ENCODE measurements around the gene CSNK1A1L.
"Not testable (repeated sequence)": the region's sequence is repeated elsewhere in the genome, so short reads cannot be mapped to it uniquely, and the experiment has no call there.

Gene CSNK1A1L

DNA sequence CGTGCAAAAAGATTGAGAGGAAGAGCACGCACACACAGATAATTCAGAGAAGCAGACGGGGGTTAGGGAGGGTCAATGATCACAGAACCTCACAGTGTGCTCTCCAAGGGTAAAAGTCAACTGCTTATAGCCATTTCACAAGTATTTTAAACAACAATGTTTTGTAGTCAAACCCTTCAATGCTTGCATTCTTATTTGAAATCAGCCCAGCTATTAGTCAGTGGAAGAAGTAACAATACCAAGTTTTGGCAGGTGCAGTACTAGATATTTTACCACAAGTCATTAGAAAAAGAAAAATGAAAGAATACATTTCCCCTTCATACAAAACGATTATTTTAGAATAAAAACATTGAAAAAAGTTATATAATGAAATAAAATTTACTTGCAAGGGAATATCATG lies 2.6 kb downstream of the CSNK1A1L start:
- no peak for DNase-seq

- no peak for DNase-seq
Observed at GRCh38 chr13:37101201-37101600, 4.3 kb downstream of the CSNK1A1L start.

DNA sequence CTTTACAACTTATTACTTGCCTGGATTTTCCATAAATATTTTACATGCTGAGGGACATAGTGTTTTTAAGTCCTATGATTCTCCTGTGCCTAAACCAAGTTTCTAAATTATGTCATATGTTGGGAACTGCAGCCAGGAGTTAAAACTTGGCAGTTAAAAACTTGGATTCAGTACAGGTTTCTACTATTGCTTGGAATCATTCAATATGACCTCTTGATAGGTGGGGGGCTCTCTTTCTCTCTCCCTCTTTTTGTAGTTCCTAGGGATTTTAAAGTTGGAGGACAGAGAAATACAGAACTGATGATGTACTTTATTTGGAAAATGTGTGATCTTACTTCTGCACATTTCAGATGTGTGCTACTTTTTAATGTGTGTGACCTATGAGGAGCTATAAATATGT lies 4.7 kb downstream of the CSNK1A1L start:
- DNase-seq = no peak

GRCh38 chr13:37097076-37097475 lies 8.4 kb downstream of the CSNK1A1L start:
- DNase-seq = no peak

GRCh38 chr13:37094840-37095239 lies 10.6 kb downstream of the CSNK1A1L start:
- DNase-seq = no peak

- DNase-seq = no peak
Observed at GRCh38 chr13:37094099-37094498, 11.4 kb downstream of the CSNK1A1L start.

- no peak for DNase-seq
Observed at GRCh38 chr13:37091835-37092234, 13.6 kb downstream of the CSNK1A1L start.

GRCh38 chr13:37090912-37091311 lies 14.6 kb downstream of the CSNK1A1L start:
- no peak for DNase-seq

GRCh38 chr13:37089495-37089894 lies 16.0 kb downstream of the CSNK1A1L start:
- DNase-seq = no peak

GRCh38 chr13:37087486-37087885 lies 18.0 kb downstream of the CSNK1A1L start:
- DNase-seq = no peak

- DNase-seq = no peak
Observed at GRCh38 chr13:37085606-37086005, 19.9 kb downstream of the CSNK1A1L start.

DNA sequence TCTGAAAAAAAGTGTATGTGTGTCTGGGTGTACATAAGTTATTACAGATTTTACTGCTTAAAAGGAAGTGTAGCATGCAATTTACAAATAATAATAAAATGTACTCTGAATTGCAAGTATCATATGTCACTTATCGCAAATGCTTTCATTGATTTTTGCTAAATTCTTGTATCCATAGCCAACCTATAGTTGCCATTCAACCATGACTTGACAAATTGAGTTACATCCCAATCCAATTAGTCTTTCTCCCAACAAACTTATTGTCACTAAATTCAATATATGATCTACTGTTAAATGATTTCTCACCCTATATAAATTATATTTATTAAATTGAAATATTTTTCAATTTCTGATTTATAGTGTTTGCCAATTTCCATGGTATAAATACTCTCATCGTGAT lies 28.6 kb downstream of the CSNK1A1L start:
- no peak for DNase-seq

GRCh38 chr13:37075164-37075563 lies 30.3 kb downstream of the CSNK1A1L start:
- DNase-seq = no peak

GRCh38 chr13:37074703-37075102 lies 30.8 kb downstream of the CSNK1A1L start:
- DNase-seq = peak; percentile 3

GRCh38 chr13:37072024-37072423 lies 33.4 kb downstream of the CSNK1A1L start:
- DNase-seq = no peak

- DNase-seq = no peak
Observed at GRCh38 chr13:37070956-37071355, 34.5 kb downstream of the CSNK1A1L start.

DNA sequence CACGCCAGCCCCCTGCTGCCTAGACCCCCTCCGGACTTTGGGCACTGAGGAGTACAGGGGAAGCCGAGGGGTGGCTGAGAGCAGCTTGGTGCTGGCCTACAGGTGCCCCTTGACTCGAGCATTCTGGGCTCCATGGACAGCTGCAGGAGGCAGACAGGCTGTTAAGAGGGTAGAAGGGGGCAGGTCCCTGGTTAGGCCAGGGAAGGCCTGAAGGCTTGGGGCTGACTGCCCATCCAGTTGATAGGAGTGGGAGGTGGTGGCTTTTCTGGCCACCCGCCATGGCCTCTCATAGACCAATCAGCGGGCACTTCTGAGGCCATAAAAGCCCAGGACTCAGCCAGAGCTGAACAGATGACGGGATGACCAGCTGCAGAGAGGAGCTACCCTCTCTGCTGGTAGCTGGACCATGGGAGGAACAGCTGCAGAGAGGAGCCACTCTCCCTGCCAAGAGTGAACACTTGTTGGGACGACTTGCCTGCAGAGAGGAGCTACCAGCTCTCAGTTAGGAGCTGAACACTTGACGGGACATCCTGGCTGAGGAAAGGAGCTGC lies 35.2 kb downstream of the CSNK1A1L start:
- no peak for DNase-seq

DNA sequence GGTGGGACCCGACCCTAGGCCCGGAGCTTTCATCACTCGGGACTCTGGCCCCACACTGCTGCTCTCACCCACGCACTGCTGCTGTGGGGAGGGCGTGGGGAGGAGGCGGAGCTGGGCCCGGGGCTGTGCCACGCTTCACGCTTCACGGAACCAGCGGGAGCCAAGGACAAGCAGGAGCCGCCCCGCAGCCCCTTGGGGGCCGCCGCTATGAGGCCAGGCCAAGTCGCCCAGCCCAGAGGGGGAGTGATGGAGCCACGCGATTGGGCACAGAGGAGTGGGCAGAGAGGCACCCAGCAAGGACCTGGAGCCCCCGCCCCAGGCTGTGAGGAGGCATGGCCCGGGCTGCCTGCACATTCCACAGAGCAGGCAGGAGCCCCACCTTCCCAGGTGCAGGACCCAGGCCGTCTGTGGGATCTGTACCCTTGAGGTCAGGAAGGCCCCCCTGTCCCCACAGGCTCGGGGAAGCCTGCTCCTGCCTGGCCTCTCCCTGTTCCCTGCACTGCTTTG lies 35.8 kb downstream of the CSNK1A1L start:
- DNase-seq = no peak

DNA sequence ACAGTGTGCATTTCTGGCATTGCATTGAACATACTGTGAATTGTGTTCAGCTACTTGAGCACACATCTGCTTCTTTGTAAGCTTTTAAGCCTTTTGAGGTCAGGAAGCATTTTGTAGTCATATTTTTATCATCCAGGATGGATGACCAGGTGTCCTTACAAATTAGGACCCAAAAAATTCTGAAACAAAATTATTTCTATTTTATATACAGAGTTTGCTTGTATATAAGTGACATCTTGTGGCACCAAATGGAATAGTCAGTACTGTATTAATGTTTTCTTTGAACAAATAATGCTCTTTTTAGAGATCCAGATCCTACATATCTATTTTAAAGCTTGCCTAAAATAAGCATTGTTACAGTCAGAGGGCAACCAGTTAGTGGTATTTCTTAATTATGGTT lies 36.5 kb downstream of the CSNK1A1L start:
- DNase-seq = no peak

DNA sequence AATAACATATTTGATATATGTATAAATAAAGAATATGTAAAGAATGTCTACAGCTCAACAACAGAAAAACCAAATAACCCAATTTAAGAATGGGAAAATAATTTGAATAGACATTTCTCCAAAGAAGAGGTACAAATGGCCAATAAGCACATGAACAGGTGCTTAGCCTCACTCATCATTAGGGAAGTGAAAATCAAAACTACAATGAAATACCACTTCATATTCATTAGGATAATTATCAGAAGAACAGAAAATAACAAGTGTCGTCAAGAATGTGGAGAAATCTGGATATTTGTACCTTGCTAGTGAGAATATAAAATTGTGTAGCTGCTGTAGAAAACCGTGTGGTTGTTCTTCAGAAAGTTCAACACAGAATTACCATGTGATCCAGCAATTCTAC lies 37.6 kb downstream of the CSNK1A1L start:
- DNase-seq = no peak

GRCh38 chr13:37065890-37066526 lies 39.5 kb downstream of the CSNK1A1L start:
- no peak for DNase-seq

DNA sequence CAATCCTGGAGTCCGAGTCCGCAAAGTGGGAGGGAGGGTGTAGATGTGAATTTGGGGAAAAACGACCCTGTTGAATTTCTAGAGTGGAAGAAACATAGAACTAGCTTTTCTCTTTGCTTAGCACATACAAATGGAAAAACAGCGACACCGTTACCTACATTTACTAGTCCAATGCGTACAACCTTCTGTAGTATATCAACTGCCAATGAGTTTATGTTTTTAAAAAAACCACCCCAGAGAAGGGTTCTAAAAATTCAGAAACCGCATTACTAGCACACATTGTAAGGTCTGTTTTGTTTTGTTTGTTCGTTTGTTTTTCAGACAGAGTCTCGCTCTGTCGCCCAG lies 45.6 kb downstream of the CSNK1A1L start:
- DNase-seq = no peak

DNA sequence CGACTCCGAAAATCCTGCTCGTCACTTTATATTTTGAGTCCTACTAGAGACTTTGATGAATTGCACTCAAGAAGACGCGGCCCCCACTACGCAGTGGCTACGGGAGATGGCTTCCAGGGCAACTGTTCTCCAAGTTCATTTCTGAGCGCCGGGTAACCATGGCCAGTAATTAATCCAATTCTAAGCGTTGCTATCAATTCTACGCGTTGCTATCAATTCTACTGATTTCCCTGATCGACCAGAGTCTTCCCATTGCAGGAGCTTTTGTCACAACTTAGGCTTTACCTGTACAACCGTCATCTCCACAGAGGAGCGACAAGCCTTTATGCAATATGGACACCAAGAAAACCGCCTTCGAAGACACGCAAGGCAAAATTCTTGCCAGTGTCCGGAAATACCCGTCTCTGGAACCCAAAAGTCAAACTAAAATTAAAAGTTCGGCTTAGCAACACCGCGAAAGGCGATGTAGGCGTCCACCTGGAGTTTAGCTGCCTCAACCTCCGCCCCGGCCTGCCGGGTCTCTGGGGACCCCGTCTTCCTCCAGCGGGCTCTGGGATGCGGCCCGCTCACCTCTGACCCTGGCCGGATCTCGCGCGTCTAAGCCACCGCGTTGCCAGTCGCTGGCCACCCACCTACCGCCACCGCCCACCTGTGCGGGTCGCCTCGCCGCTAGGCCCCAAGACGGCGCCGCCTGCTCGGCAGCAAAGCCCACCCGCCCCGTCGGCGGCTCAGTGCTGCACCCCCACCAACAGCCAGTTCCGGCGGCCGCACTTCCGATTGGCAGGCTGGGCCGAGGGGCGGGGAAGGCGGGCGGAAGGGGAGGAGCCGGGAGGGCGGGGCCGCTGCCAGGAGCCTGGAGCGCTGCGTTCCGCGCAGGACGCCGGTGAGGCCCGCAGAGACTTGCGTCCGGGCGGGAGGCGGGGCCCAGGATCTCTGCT lies 46.3 kb downstream of the CSNK1A1L start, which contains the start of gene SUPT20H:
Gene SUPT20H (minus strand): TSS at position 779 of the 938 bp plus-strand sequence. CDS start 8,198 bp downstream, outside the sequence.
- peak; percentile 79 for DNase-seq

DNA sequence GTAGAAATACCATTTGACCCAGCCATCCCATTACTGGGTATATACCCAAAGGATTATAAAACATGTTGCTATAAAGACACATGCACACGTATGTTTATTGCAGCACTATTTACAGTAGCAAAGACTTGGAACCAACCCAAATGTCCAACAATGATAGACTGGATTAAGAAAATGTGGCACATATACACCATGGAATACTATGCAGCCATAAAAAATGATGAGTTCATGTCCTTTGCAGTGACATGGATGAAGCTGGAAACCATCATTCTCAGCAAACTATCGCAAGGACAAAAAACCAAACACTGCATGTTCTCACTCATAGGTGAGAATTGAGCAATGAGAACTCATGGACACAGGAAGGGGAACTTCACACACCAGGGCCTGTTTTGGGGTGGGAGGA lies 49.2 kb downstream of the CSNK1A1L start:
- not testable (repeated sequence) for DNase-seq

Data from DMS153 (cell line).